Chondrocyte (in vitro differentiated cells): ENCODE results near the gene CAV2. TPM values are rescaled to one million over a fixed set of nuclear protein-coding genes. Genes with fewer than 3 reads are reported as not detected.
A peak's percentile ranks its signal among the peaks of the same experiment; 100 is the strongest.

Experiments used
- DNase-seq: peaks from one replicate; pipeline ENCODE4 v3.0.0; 2021; ENCODE audit warnings: mixed read lengths, low spot score
- H3K27ac Mint-ChIP-seq: one replicate; pipeline ENCODE4 v1.8.0; 2021; ENCODE audit warnings: mild to moderate bottlenecking, moderate library complexity, mixed read lengths; ENCODE audit not compliant: unreplicated experiment
- H3K27me3 Mint-ChIP-seq: 2 replicates; pipeline ENCODE4 v1.8.0; 2021; ENCODE audit warnings: low read depth, mixed read lengths
- H3K36me3 Mint-ChIP-seq: 2 replicates; pipeline ENCODE4 v1.8.0; 2021; ENCODE audit warnings: low read depth, mixed read lengths
- H3K4me1 Mint-ChIP-seq: 2 replicates; pipeline ENCODE4 v1.8.0; 2021; ENCODE audit warnings: low read depth, mild to moderate bottlenecking, mixed read lengths
- H3K4me3 Mint-ChIP-seq: one replicate; pipeline ENCODE4 v1.8.0; 2021; ENCODE audit warnings: mild to moderate bottlenecking, moderate library complexity, mixed read lengths; ENCODE audit not compliant: unreplicated experiment
- H3K9me3 Mint-ChIP-seq: 2 replicates; pipeline ENCODE4 v1.8.0; 2021; ENCODE audit warnings: low read depth, mixed read lengths
- CTCF ChIP-seq: fragments of 200-600 bp; sonication (generic); IDR thresholded peaks from 2 replicates; pipeline ENCODE4 v1.5.0; 2021; ENCODE audit warnings: antibody characterized with exemption, mild to moderate bottlenecking, moderate library complexity
- total RNA-seq: library from RNA; stranded (reverse); gene quantifications from 3 replicates; pipeline ENCODE4 v1.2.1, GENCODE V29; 2021

CAV2 gene
- total RNA-seq, 1 donor from 2014 or later: 127 TPM

- no peak for DNase-seq
- H3K9me3 Mint-ChIP-seq: peaks cover 3% of the 10 kb centered on the region
- TF ChIP-seq CTCF: no peak
These were observed 3.8 kb upstream of the CAV2 start for GRCh38 chr7:116495736-116496135.

GRCh38 chr7:116496653-116497052 is 2.9 kb upstream of the CAV2 start:
- H3K27ac Mint-ChIP-seq: no peak overlapping the region
- H3K27me3 Mint-ChIP-seq: no peaks in the 10 kb centered on the region
- peaks cover 48% of the 10 kb centered on the region for H3K4me1 Mint-ChIP-seq
- no peak for DNase-seq
- no peak for TF ChIP-seq CTCF
- H3K9me3 Mint-ChIP-seq: peaks cover 3% of the 10 kb centered on the region
- no peak overlapping the region for H3K4me3 Mint-ChIP-seq
- no peaks in the 10 kb centered on the region for H3K36me3 Mint-ChIP-seq

More at GRCh38 chr7:116495736-116496135, 3.8 kb upstream of the CAV2 start:
- H3K27ac Mint-ChIP-seq: no peak overlapping the region
- no peaks in the 10 kb centered on the region for H3K36me3 Mint-ChIP-seq
- H3K4me1 Mint-ChIP-seq: peaks cover 48% of the 10 kb centered on the region
- H3K4me3 Mint-ChIP-seq: no peak overlapping the region
- no peaks in the 10 kb centered on the region for H3K27me3 Mint-ChIP-seq

- Mint-ChIP-seq H3K27ac (no peak overlapping the region), H3K36me3 (no peaks in the 10 kb centered on the region), H3K4me1 (peaks cover 44% of the 10 kb centered on the region), H3K4me3 (no peak overlapping the region), H3K27me3 (no peaks in the 10 kb centered on the region), H3K9me3 (peaks cover 3% of the 10 kb centered on the region)
- no peak for TF ChIP-seq CTCF
- DNase-seq: no peak
These were observed 1.8 kb upstream of the CAV2 start for GRCh38 chr7:116497708-116498107.

GRCh38 chr7:116500078-116500853 is 728 bp downstream of the CAV2 start:
- DNase-seq: peak; percentile 68
- Mint-ChIP-seq H3K4me1 (peaks cover 39% of the 10 kb centered on the region), H3K27me3 (no peaks in the 10 kb centered on the region), H3K36me3 (peaks cover 4% of the 10 kb centered on the region), H3K9me3 (peaks cover 3% of the 10 kb centered on the region), H3K27ac (peak overlapping the region; percentile 77), H3K4me3 (peak overlapping the region; percentile 84)
- TF ChIP-seq CTCF: no peak

- H3K27ac Mint-ChIP-seq: peak overlapping the region; percentile 49
- peaks cover 2% of the 10 kb centered on the region for H3K9me3 Mint-ChIP-seq
- peak overlapping the region; percentile 84 for H3K4me3 Mint-ChIP-seq
- no peaks in the 10 kb centered on the region for H3K27me3 Mint-ChIP-seq
- no peak for TF ChIP-seq CTCF
- DNase-seq: no peak
- peaks cover 6% of the 10 kb centered on the region for H3K36me3 Mint-ChIP-seq
- peaks cover 46% of the 10 kb centered on the region for H3K4me1 Mint-ChIP-seq
These were observed 2.1 kb downstream of the CAV2 start for GRCh38 chr7:116501425-116502167.
